Left colon (tissue), 2 donors: ENCODE measurements around the gene DIPK1A. TPM values are rescaled to one million over a fixed set of nuclear protein-coding genes. Genes with fewer than 3 reads are reported as not detected.

Experiments
- ATAC-seq: fragments of 200-7000 bp; cut with Tn5 transposase; one replicate; pipeline ENCODE4 v1.9.1; 2020; ENCODE audit warnings: mild to moderate bottlenecking, moderate library complexity
- DNase-seq, 2 donors: peaks; one replicate each; pipeline ENCODE4 v3.0.0-alpha.2; 2020
- intact Hi-C, 2 donors: fragments of 100-400 bp; cut with DNase I in 1 of 2; cut with micrococcal nuclease in 1 of 2; formaldehyde crosslinking; loops; one replicate each; pipeline versions ENCODE4 v1.11.2 to v1.14.0; 2022; cut with DNase I, micrococcal nuclease
- total RNA-seq, 2 donors: library from RNA; stranded (reverse); fragmentation: NEBNext Ultra II Directional; extraction: Animal tissue kit (Norgen Biotek cat#: 25700); gene quantifications; one replicate each; pipeline ENCODE4 v1.2.1, GENCODE V29; 2021
- donor health status: DM: no; HTN: no; CAD: no.
- donor health status: DM: yes; HTN: yes; CAD: no.

The DIPK1A gene
- total RNA-seq, 2 donors from 2014 or later, result 14.0 to 16.5 TPM

GRCh38 chr1:92958203-92958970 lies 2.9 kb downstream of the DIPK1A start:
- intact Hi-C loops, result no loop called here
- DNase-seq (no peak), ATAC-seq (peak; percentile 19)

- intact Hi-C loops, result no loop called here
- ATAC-seq (no peak), DNase-seq (no peak)
These were observed 4.1 kb downstream of the DIPK1A start for GRCh38 chr1:92957030-92957734.

- DNase-seq (no peak), ATAC-seq (no peak)
These were observed 4.8 kb downstream of the DIPK1A start for GRCh38 chr1:92956254-92957029.

GRCh38 chr1:92953491-92953890 lies 7.8 kb downstream of the DIPK1A start:
- no peak for ATAC-seq
- DNase-seq, result no peak
- intact Hi-C loops, result no loop called here

More at GRCh38 chr1:92956254-92957029, 4.8 kb downstream of the DIPK1A start:
- intact Hi-C loops, result no loop called here

- intact Hi-C loops, result no loop called here
- ATAC-seq (no peak), DNase-seq (no peak)
These were observed 8.5 kb downstream of the DIPK1A start for GRCh38 chr1:92952714-92953113.

- intact Hi-C loops, result no loop called here
- ATAC-seq (peak; percentile 98), DNase-seq (peak; percentile 41 to 43)
These were observed 10.1 kb downstream of the DIPK1A start for GRCh38 chr1:92951141-92951582.

- ATAC-seq (no peak), DNase-seq (no peak)
- intact Hi-C loops, result no loop called here
These were observed 11.1 kb downstream of the DIPK1A start for GRCh38 chr1:92949937-92950817.

- DNase-seq (no peak), ATAC-seq (no peak)
- intact Hi-C loops, result no loop called here
These were observed 13.2 kb downstream of the DIPK1A start for GRCh38 chr1:92948071-92948470.

- ATAC-seq (no peak), DNase-seq (no peak)
- intact Hi-C loops, result no loop called here
These were observed 15.5 kb downstream of the DIPK1A start for GRCh38 chr1:92945748-92946270.

- intact Hi-C loops, result no loop called here
- no peak for DNase-seq
- ATAC-seq, result no peak
These were observed 16.1 kb downstream of the DIPK1A start for GRCh38 chr1:92944901-92945747.

GRCh38 chr1:92943502-92943847 lies 17.8 kb downstream of the DIPK1A start:
- ATAC-seq, result peak; percentile 42

GRCh38 chr1:92940541-92940940 lies 20.7 kb downstream of the DIPK1A start:
- intact Hi-C loops, result no loop called here
- ATAC-seq (no peak), DNase-seq (no peak)

More at GRCh38 chr1:92943502-92943847, 17.8 kb downstream of the DIPK1A start:
- DNase-seq, result no peak
- intact Hi-C loops, result no loop called here

- intact Hi-C loops, result no loop called here
- DNase-seq, result no peak
- ATAC-seq, result no peak
These were observed 23.5 kb downstream of the DIPK1A start for GRCh38 chr1:92937731-92938130.

- ATAC-seq (no peak), DNase-seq (no peak)
- intact Hi-C loops, result no loop called here
These were observed 24.4 kb downstream of the DIPK1A start for GRCh38 chr1:92936865-92937264.

GRCh38 chr1:92934395-92935378 lies 26.6 kb downstream of the DIPK1A start:
- no peak for DNase-seq
- intact Hi-C loops, result no loop called here
- no peak for ATAC-seq

GRCh38 chr1:92933459-92933858 lies 27.8 kb downstream of the DIPK1A start:
- ATAC-seq (no peak), DNase-seq (no peak)
- intact Hi-C loops, result no loop called here
